Sigmoid colon (tissue), 7 donors: ENCODE data around the gene EIF2S3B. TPM values are rescaled to one million over a fixed set of nuclear protein-coding genes. Genes with fewer than 3 reads are reported as not detected.

Source experiments
- DNase-seq: peaks from one replicate; pipeline ENCODE4 v3.0.0-alpha.2; 2019
- H3K27ac ChIP-seq, 4 donors: fragments of 200-600 bp; sonication (generic); one replicate each; pipeline ENCODE4 v1.5.1; 2016 to 2019; ENCODE audit warnings: mild to moderate bottlenecking in 1 of 4
- H3K27me3 ChIP-seq, 3 donors: fragments of 200-600 bp; sonication (generic); one replicate each; pipeline ENCODE4 v1.5.1; 2019; ENCODE audit warnings: mild to moderate bottlenecking in 1 of 3
- H3K36me3 ChIP-seq, 4 donors: fragments of 200-600 bp; sonication (generic); one replicate each; pipeline ENCODE4 v1.5.1; 2016 to 2019
- H3K4me1 ChIP-seq, 4 donors: fragments of 200-600 bp; sonication (generic); one replicate each; pipeline ENCODE4 v1.5.1; 2017 to 2019
- H3K4me3 ChIP-seq, 4 donors: fragments of 200-600 bp; sonication (generic); one replicate each; pipeline ENCODE4 v1.5.1; 2017 to 2019; ENCODE audit warnings: mild to moderate bottlenecking in 2 of 4, moderate library complexity in 1 of 4
- H3K9me3 ChIP-seq, 4 donors: fragments of 200-600 bp in 3 of 4; sonication (generic) in 3 of 4; one replicate each; pipeline versions ENCODE4 v1.5.1 to v1.6.1; 2013 to 2019
- CTCF ChIP-seq, 4 experiments: fragments of 450-650 bp in 3 of 4; fragments of 200-600 bp in 1 of 4; IDR thresholded peaks; one replicate each; pipeline ENCODE4 v1.5.1; 2016 to 2019; ENCODE audit warnings: antibody characterized with exemption in 4 of 4, mild to moderate bottlenecking in 3 of 4, moderate library complexity in 2 of 4
- EP300 ChIP-seq, 4 donors: sonication (generic); formaldehyde crosslinking; IDR thresholded peaks; one replicate each; pipeline ENCODE4 v1.6.1; 2017; ENCODE audit warnings: antibody characterized with exemption in 4 of 4
- POLR2A ChIP-seq, 2 donors: fragments of 450-650 bp; IDR thresholded peaks; one replicate each; pipeline ENCODE4 v1.6.1; 2016; ENCODE audit warnings: antibody characterized with exemption in 2 of 2, mild to moderate bottlenecking in 2 of 2, moderate library complexity in 2 of 2
- POLR2AphosphoS5 ChIP-seq, 4 donors: sonication (generic); formaldehyde crosslinking; IDR thresholded peaks; one replicate each; pipeline ENCODE4 v1.6.1; 2017; ENCODE audit warnings: antibody characterized with exemption in 4 of 4
- WGBS, 2 donors: extraction: QIAGEN DNeasy Blood & Tissue Kit; methylation state at CpG; one replicate each; pipeline ENCODE4 v1.1.7; 2013; 5-methylcytosine and 5-hydroxymethylcytosine counted together
- intact Hi-C: fragments of 100-400 bp; cut with DNase I; formaldehyde crosslinking; loops from one replicate; pipeline ENCODE4 v1.15.1; 2023
- polyA plus RNA-seq, 3 donors: library from polyadenylated mRNA; stranded (reverse); fragments of 200-250 nt; gene quantifications; one replicate each; pipeline ENCODE4 v1.2.3, GENCODE V29; 2013
- total RNA-seq, 4 donors: library from RNA; depleted of rRNA; stranded (reverse); fragments of >200 nt; gene quantifications; one replicate each; pipeline ENCODE4 v1.1.0, GENCODE V29; 2016
- donor health status: healthy with polysubstance abuse.
- donor health status: Bipolar disorder and iron deficiency.
- donor health status: healthy.

Gene EIF2S3B
- total and polyA plus RNA-seq, 7 donors: 0.36 to 1.2 (median 0.66) TPM; not detected in 2

GRCh38 chr12:10511756-10512355, 6.2 kb downstream of the EIF2S3B start:
- no peak overlapping the region for H3K27ac ChIP-seq
- H3K36me3 ChIP-seq: no peaks in the 10 kb centered on the region
- H3K9me3 ChIP-seq: no peaks in the 10 kb centered on the region
- 40 to 79% methylated on average over 5 of the region's 5 CpGs for WGBS, 2 donors
- no peaks in the 10 kb centered on the region for H3K4me1 ChIP-seq
- DNase-seq: no peak
- H3K4me3 ChIP-seq: no peak overlapping the region
- TF ChIP-seq CTCF (IDR thresholded peaks at IDR 0.05) (no peak), EP300 (IDR thresholded peaks at IDR 0.05) (no peak), POLR2A (IDR thresholded peaks at IDR 0.05) (no peak), POLR2AphosphoS5 (IDR thresholded peaks at IDR 0.05) (no peak)
- H3K27me3 ChIP-seq: no peaks in the 10 kb centered on the region
- intact Hi-C loops: no loop called here

- 81 to 90% methylated on average over 4 of the region's 4 CpGs for WGBS, 2 donors
- intact Hi-C loops: no loop called here
- no peaks in the 10 kb centered on the region for H3K4me1 ChIP-seq
Measured at GRCh38 chr12:10512798-10513197, 7.1 kb downstream of the EIF2S3B start.

DNA sequence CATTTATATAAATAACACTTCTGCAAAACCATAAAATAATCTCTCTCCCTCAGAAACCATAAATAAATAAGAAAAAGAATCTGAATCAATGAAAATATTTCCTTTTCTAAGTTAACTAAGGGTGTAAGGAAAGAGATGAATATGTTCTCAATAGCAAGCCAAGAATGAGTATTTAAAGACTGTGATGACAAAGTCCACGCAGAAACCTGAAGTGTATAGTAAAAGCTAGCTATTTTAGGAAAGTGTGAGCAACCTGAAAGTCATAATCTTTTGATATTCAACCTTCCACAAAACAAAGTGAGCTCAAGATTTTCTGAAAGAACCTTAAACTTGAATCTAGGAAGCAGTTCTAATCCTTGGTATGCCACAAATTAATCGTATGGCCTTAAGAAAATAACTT, 15.9 kb downstream of the EIF2S3B start:
- Histone ChIP-seq H3K27ac (no peak overlapping the region), H3K4me1 (no peaks in the 10 kb centered on the region), H3K4me3 (no peak overlapping the region), H3K36me3 (no peaks in the 10 kb centered on the region), H3K9me3 (no peaks in the 10 kb centered on the region), H3K27me3 (no peaks in the 10 kb centered on the region)
- no peak for DNase-seq
- intact Hi-C loops: no loop called here
- WGBS, 2 donors: 65 to 81% methylated on average over 2 of the region's 2 CpGs
- TF ChIP-seq POLR2AphosphoS5 (IDR thresholded peaks at IDR 0.05) (no peak), POLR2A (IDR thresholded peaks at IDR 0.05) (no peak), EP300 (IDR thresholded peaks at IDR 0.05) (no peak), CTCF (IDR thresholded peaks at IDR 0.05) (no peak)

More at GRCh38 chr12:10512798-10513197, 7.1 kb downstream of the EIF2S3B start:
- H3K9me3 ChIP-seq: no peaks in the 10 kb centered on the region
- TF ChIP-seq POLR2AphosphoS5 (IDR thresholded peaks at IDR 0.05): no peak
- TF ChIP-seq POLR2A (IDR thresholded peaks at IDR 0.05): no peak
- no peak for TF ChIP-seq CTCF (IDR thresholded peaks at IDR 0.05)
- TF ChIP-seq EP300 (IDR thresholded peaks at IDR 0.05): no peak
- no peak for DNase-seq
- H3K27me3 ChIP-seq: no peaks in the 10 kb centered on the region
- no peak overlapping the region for H3K4me3 ChIP-seq
- no peak overlapping the region for H3K27ac ChIP-seq
- H3K36me3 ChIP-seq: no peaks in the 10 kb centered on the region

DNA sequence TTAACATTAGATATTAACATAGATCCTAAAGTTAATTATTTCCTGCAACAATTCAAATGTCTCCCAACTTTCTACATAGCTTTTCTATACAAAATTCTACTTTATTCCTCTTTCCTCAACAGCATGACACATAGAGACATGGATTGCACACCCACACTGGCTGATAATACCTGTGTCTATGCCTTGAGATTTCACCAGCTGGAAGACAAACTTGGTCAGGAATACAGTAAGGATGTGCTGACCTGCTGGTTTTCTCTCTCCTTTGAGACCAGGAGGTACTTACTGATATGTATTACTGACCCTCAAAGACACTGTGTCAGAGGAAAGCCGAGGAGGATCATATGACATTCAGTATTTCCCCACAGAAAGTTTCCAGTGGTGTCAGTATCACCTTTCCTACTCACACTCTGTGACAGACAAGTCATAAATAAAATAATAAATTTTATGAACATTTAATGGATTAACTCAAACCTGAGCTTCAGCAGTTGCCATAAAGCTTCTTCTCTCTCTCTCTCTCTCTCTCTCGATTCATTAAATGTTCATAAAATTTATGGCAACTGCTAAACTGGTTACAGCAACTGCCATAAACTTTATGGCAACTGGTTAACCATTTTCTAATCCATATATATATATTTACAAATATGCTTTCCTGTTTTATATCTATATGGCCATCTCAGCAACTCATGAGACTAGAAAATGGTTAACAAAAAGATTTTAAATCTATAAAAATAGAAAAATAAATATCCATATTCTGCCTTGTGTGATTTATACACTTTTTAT, 22.7 kb downstream of the EIF2S3B start:
- no peak for TF ChIP-seq CTCF (IDR thresholded peaks at IDR 0.05)
- TF ChIP-seq POLR2A (IDR thresholded peaks at IDR 0.05): no peak
- TF ChIP-seq POLR2AphosphoS5 (IDR thresholded peaks at IDR 0.05): no peak
- TF ChIP-seq EP300 (IDR thresholded peaks at IDR 0.05): no peak
- no peak for DNase-seq
- Histone ChIP-seq H3K27ac (no peak overlapping the region), H3K9me3 (no peaks in the 10 kb centered on the region), H3K36me3 (no peaks in the 10 kb centered on the region), H3K27me3 (no peaks in the 10 kb centered on the region), H3K4me1 (no peaks in the 10 kb centered on the region), H3K4me3 (no peak overlapping the region)
- WGBS, 2 donors: 11 to 52% methylated on average over 2 of the region's 2 CpGs
- intact Hi-C loops: no loop called here
